K562 (cell line): ENCODE measurements around the gene HPGDS. TPM values are rescaled to one million over a fixed set of nuclear protein-coding genes. Genes with fewer than 3 reads are reported as not detected.

Source experiments
- ATAC-seq: fragments of 200-7000 bp; cut with Tn5 transposase; 3 replicates; pipeline ENCODE4 v1.9.1; 2020; ENCODE audit warnings: moderate library complexity
- BruUV-seq: library from RNA; stranded (reverse); fragments of 400-500 nt; replicated peaks from 2 replicates; lab custom pipeline; 2021; lab: Mats Ljungman, UMichigan
- CTCF ChIA-PET: fragments of 300-600 bp; formaldehyde crosslinking; extraction: SDS; loops from one replicate; lab custom pipeline; 2021; ENCODE audit warnings: low intra/inter-chr PET ratio; lab: Yijun Ruan, JAX
- POLR2A ChIA-PET: fragments of 300-600, 350-650 bp; sonication (Branson Sonifier 250); formaldehyde crosslinking; extraction: SDS; loops from one replicate; lab custom pipeline; 2021; ENCODE audit warnings: antibody characterized with exemption, inconsistent platforms; lab: Yijun Ruan, JAX
- DNase-seq, 4 experiments: peaks; one replicate each; pipeline versions ENCODE4 v3.0.0 to v3.0.0-alpha.2; 2011 to 2018; ENCODE audit warnings: low spot score in 3 of 4, mixed read lengths in 3 of 4; ENCODE audit errors: extremely low read depth in 1 of 4
- FAIRE-seq: peaks from 2 replicates; lab custom pipeline; 2011; peaks lifted over from hg19 to GRCh38; lab: Jason Lieb, UNC
- H2AFZ ChIP-seq: 2 replicates; pipeline ENCODE4 v1.6.0; 2011; ENCODE audit warnings: low read depth, low read length, control low read depth, inconsistent platforms
- H3K27ac ChIP-seq: fragments of 200-600 bp; 3 replicates; pipeline ENCODE4 v1.8.0; 2011; ENCODE audit warnings: low read depth, mild to moderate bottlenecking, control low read depth, inconsistent platforms, low read length, moderate library complexity, mixed read lengths; ENCODE audit errors: extremely low read depth
- H3K27me3 ChIP-seq, 2 experiments: fragments of 300-600 bp in 1 of 2; 2 replicates in 1 of 2; 3 replicates in 1 of 2; pipeline versions ENCODE4 v1.6.0 to v1.8.0; 2011; ENCODE audit warnings: inconsistent platforms in 2 of 2, low read length in 2 of 2, mild to moderate bottlenecking in 1 of 2, mixed read lengths in 1 of 2, moderate library complexity in 1 of 2; ENCODE audit not compliant: control insufficient read depth in 2 of 2, insufficient read depth in 2 of 2
- H3K36me3 ChIP-seq: fragments of 300-600 bp; 3 replicates; pipeline ENCODE4 v1.8.0; 2011; ENCODE audit warnings: mild to moderate bottlenecking, low read length, inconsistent platforms; ENCODE audit not compliant: control insufficient read depth, insufficient read depth
- H3K4me1 ChIP-seq, 2 experiments: fragments of 200-600 bp in 1 of 2; replicated peaks in 1 of 2; 2 replicates in 1 of 2; 3 replicates in 1 of 2; pipeline versions ENCODE4 v1.5.1 to v1.8.0; 2011; ENCODE audit warnings: inconsistent platforms in 2 of 2, low read length in 2 of 2, mild to moderate bottlenecking in 1 of 2, mixed read lengths in 1 of 2, moderate library complexity in 1 of 2; ENCODE audit not compliant: control insufficient read depth in 2 of 2, insufficient read depth in 2 of 2
- H3K4me2 ChIP-seq: 2 replicates; pipeline ENCODE4 v1.6.1; 2011; ENCODE audit warnings: low read length, control low read depth, inconsistent platforms, mixed read lengths; ENCODE audit not compliant: insufficient read depth
- H3K4me3 ChIP-seq: fragments of 200-600 bp; sonication (generic), shearing (Covaris generic); 2 replicates; pipeline ENCODE4 v1.5.1; 2016; ENCODE audit warnings: control low read depth, inconsistent platforms
- H3K79me2 ChIP-seq: fragments of 200-600 bp; 3 replicates; pipeline ENCODE4 v1.8.0; 2011; ENCODE audit warnings: low read length, inconsistent platforms; ENCODE audit not compliant: control insufficient read depth, insufficient read depth
- H3K9ac ChIP-seq, 2 experiments: 2 replicates each; pipeline versions ENCODE4 v1.6.0 to v1.6.1; 2011; ENCODE audit warnings: low read depth in 2 of 2, low read length in 2 of 2, control low read depth in 1 of 2, inconsistent platforms in 1 of 2, mild to moderate bottlenecking in 1 of 2, mixed read lengths in 1 of 2; ENCODE audit not compliant: insufficient read depth in 1 of 2
- H3K9me1 ChIP-seq: one replicate; pipeline ENCODE4 v1.6.0; 2011; ENCODE audit warnings: inconsistent platforms, mild to moderate bottlenecking, low read length, moderate library complexity; ENCODE audit not compliant: control insufficient read depth, insufficient read depth
- H3K9me3 ChIP-seq: replicated peaks from 2 replicates; pipeline ENCODE4 v1.5.1; 2011; ENCODE audit warnings: low read depth, low read length, inconsistent platforms; ENCODE audit not compliant: control insufficient read depth, insufficient read depth
- H4K20me1 ChIP-seq: replicated peaks from 2 replicates; pipeline ENCODE4 v1.6.1; 2011; ENCODE audit warnings: low read length, inconsistent platforms, mixed read lengths; ENCODE audit not compliant: control insufficient read depth, insufficient read depth
- NFYB ChIP-seq: IDR thresholded peaks from 2 replicates; pipeline ENCODE4 v1.6.1; 2011; ENCODE audit warnings: mild to moderate bottlenecking, moderate library complexity; ENCODE audit not compliant: insufficient read length; ENCODE audit errors: extremely low read depth
- PRPF4 ChIP-seq: fragments of 200-400 bp; formaldehyde crosslinking; IDR thresholded peaks from one replicate; pipeline ENCODE4 v1.6.1; 2017; ENCODE audit warnings: low read length, low read depth, mild to moderate bottlenecking; ENCODE audit not compliant: insufficient read depth, poor library complexity, severe bottlenecking
- RBM34 ChIP-seq: fragments of 200-400 bp; formaldehyde crosslinking; IDR thresholded peaks from 2 replicates; pipeline ENCODE4 v1.6.1; 2018; ENCODE audit warnings: low read length, borderline replicate concordance; ENCODE audit not compliant: insufficient read depth
- WGBS: fragments of 100-300 bp; shearing (Covaris generic); methylation state at CpG from one replicate; pipeline ENCODE4 v1.1.6; 2016; ENCODE audit warnings: low coverage, mixed read lengths; ENCODE audit not compliant: insufficient coverage; ENCODE audit errors: missing lambda C conversion rate; 5-methylcytosine and 5-hydroxymethylcytosine counted together
- in situ Hi-C: fragments of 300-500 bp; cut with MboI; formaldehyde crosslinking; loops from 4 replicates; pipeline ENCODE4 v1.15.0; 2018; ENCODE audit warnings: inconsistent platforms, mixed read lengths
- intact Hi-C: fragments of 100-400 bp; cut with micrococcal nuclease; formaldehyde crosslinking; loops from 2 replicates; pipeline ENCODE4 v1.14.2; 2022
- polyA plus RNA-seq, 8 experiments: library from polyadenylated mRNA; depleted of rRNA in 4 of 8; stranded (reverse) in 5 of 8; unstranded in 3 of 8; fragments of >200 nt; fragmentation: Nextera tagmentation in 2 of 8; fragmentation: Illumina TruSeq in 1 of 8; extraction: Ambion mirVana in 2 of 8; extraction: Trizol in 1 of 8; gene quantifications; 2 replicates each; pipeline versions ENCODE4 v1.2.1 to v1.2.3, GENCODE V29; 2011 to 2014; ENCODE audit warnings: inconsistent platforms in 1 of 8, missing spikeins in 1 of 8
- total RNA-seq, 7 experiments: library from RNA; depleted of rRNA in 6 of 7; stranded (reverse); fragments of >200 nt in 6 of 7; fragmentation: Illumina TruSeq in 2 of 7; extraction: Trizol in 2 of 7; gene quantifications; 2 replicates each; pipeline versions ENCODE4 v1.2.1 to v1.2.3, GENCODE V29; 2011 to 2021; ENCODE audit warnings: low replicate concordance in 1 of 7
- TF ChIP-seq, protein P1 (sequence below): fragments of 450-650 bp; IDR thresholded peaks from 2 replicates; pipeline ENCODE4 v1.6.1; 2016; ENCODE audit warnings: borderline replicate concordance

HPGDS gene
- total and polyA plus RNA-seq, 9 of the 15 experiments (the other 6 are each of a cell fraction or from before 2014, with no cell fraction given) = 0.07 to 0.36 (median 0.14) TPM; not detected in 4

- TF ChIP-seq RBM34 (no peak), NFYB (no peak), PRPF4 (no peak)
Observed at GRCh38 chr4:94332983-94333590, 9.5 kb downstream of the HPGDS start (continued).

GRCh38 chr4:94329933-94330332 lies 12.7 kb downstream of the HPGDS start:
- TF ChIP-seq, protein P1, sequence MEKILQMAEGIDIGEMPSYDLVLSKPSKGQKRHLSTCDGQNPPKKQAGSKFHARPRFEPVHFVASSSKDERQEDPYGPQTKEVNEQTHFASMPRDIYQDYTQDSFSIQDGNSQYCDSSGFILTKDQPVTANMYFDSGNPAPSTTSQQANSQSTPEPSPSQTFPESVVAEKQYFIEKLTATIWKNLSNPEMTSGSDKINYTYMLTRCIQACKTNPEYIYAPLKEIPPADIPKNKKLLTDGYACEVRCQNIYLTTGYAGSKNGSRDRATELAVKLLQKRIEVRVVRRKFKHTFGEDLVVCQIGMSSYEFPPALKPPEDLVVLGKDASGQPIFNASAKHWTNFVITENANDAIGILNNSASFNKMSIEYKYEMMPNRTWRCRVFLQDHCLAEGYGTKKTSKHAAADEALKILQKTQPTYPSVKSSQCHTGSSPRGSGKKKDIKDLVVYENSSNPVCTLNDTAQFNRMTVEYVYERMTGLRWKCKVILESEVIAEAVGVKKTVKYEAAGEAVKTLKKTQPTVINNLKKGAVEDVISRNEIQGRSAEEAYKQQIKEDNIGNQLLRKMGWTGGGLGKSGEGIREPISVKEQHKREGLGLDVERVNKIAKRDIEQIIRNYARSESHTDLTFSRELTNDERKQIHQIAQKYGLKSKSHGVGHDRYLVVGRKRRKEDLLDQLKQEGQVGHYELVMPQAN = no peak
- WGBS = 5% methylated on average over 1 of the region's 1 CpG
- H3K4me1 ChIP-seq = peaks cover 0 to 3% of the 10 kb centered on the region in 2 experiments; a peak in 2 of 5 replicates
- H3K9ac ChIP-seq = no peak overlapping the region
- no peak overlapping the region for H3K27ac ChIP-seq
- H3K79me2 ChIP-seq = no peaks in the 10 kb centered on the region
- H4K20me1 ChIP-seq = no peaks in the 10 kb centered on the region
- no peak overlapping the region for H3K4me2 ChIP-seq
- H3K36me3 ChIP-seq = no peaks in the 10 kb centered on the region
- intact Hi-C loops = loop anchor here (5.0 kb wide), 1 partner anchor 77 kb away; no protein-coding TSS in a partner anchor
- POLR2A ChIA-PET = no interaction called here
- ATAC-seq (no peak), FAIRE-seq (no peak), DNase-seq (no peak)
- CTCF ChIA-PET = no interaction called here
- in situ Hi-C loops = no loop called here
- H3K9me1 ChIP-seq = no peaks in the 10 kb centered on the region
- peaks cover 10% of the 10 kb centered on the region; the same call in 1 of the 2 replicates for H3K9me3 ChIP-seq
- H3K27me3 ChIP-seq = no peaks in the 10 kb centered on the region; a peak in 1 of 5 replicates
- H3K4me3 ChIP-seq = no peak overlapping the region
- no TSS peak for BruUV-seq
- no peak overlapping the region for H2AFZ ChIP-seq
